Stimulated activated CD4-positive, alpha-beta T cell treated with anti-CD3 and anti-CD28 coated beads, Interleukin-1b, Interleukin-23, amount 100 ng/mL, for 48 hours (primary cell): ENCODE measurements around the gene SAPCD2.

Experiments
- DNase-seq: peaks from one replicate; pipeline ENCODE4 v3.0.0-alpha.2; 2020

SAPCD2 gene

GRCh38 chr9:137029058-137029936 is 41.1 kb downstream of the SAPCD2 start:
- DNase-seq, result peak; percentile 66

GRCh38 chr9:137028263-137029057 is 41.9 kb downstream of the SAPCD2 start:
- DNase-seq, result peak; percentile 60

- no peak for DNase-seq
Measured at GRCh38 chr9:137027369-137028262, 42.7 kb downstream of the SAPCD2 start, which contains the start of gene ABCA2. ABCA2 (minus strand) TSS chr9:137028237; CDS start chr9:137028140, 97 bp downstream.

GRCh38 chr9:137026828-137027227 is 43.5 kb downstream of the SAPCD2 start:
- DNase-seq, result no peak

GRCh38 chr9:137026384-137026783 is 44.0 kb downstream of the SAPCD2 start:
- no peak for DNase-seq

- DNase-seq, result no peak
Measured at GRCh38 chr9:137025517-137025966, 44.8 kb downstream of the SAPCD2 start.

GRCh38 chr9:137023583-137023991 is 46.8 kb downstream of the SAPCD2 start:
- DNase-seq, result no peak

- DNase-seq, result no peak
Measured at GRCh38 chr9:137023157-137023556, 47.2 kb downstream of the SAPCD2 start.

GRCh38 chr9:137022662-137023008 is 47.7 kb downstream of the SAPCD2 start:
- DNase-seq, result no peak

- DNase-seq, result peak; percentile 89
Measured at GRCh38 chr9:137021979-137022661, 48.2 kb downstream of the SAPCD2 start.

- no peak for DNase-seq
Measured at GRCh38 chr9:137021568-137021978, 48.8 kb downstream of the SAPCD2 start.

GRCh38 chr9:137020771-137021567 is 49.4 kb downstream of the SAPCD2 start:
- no peak for DNase-seq

- no peak for DNase-seq
Measured at GRCh38 chr9:137019891-137020683, 50.3 kb downstream of the SAPCD2 start.

GRCh38 chr9:137018761-137019559 is 51.4 kb downstream of the SAPCD2 start:
- no peak for DNase-seq

GRCh38 chr9:137017791-137018497 is 52.4 kb downstream of the SAPCD2 start:
- DNase-seq, result no peak

GRCh38 chr9:137017071-137017470 is 53.3 kb downstream of the SAPCD2 start:
- DNase-seq, result no peak

GRCh38 chr9:137016436-137016835 is 53.9 kb downstream of the SAPCD2 start:
- no peak for DNase-seq

GRCh38 chr9:137015976-137016375 is 54.4 kb downstream of the SAPCD2 start:
- no peak for DNase-seq

- DNase-seq, result no peak
Measured at GRCh38 chr9:137015540-137015930, 54.8 kb downstream of the SAPCD2 start.
